Vagina (tissue), 2 donors: Measurements from ENCODE around the gene AP4S1. TPM values are rescaled to one million over a fixed set of nuclear protein-coding genes. Genes with fewer than 3 reads are reported as not detected.
A peak's percentile ranks its signal among the peaks of the same experiment; 100 is the strongest.
"Not testable (repeated sequence)": the region's sequence is repeated elsewhere in the genome, so short reads cannot be mapped to it uniquely, and the experiment has no call there.

Source experiments
- DNase-seq, 2 donors: peaks; one replicate each; pipeline ENCODE4 v3.0.0-alpha.2; 2017; ENCODE audit errors: extremely low spot score in 2 of 2
- H3K27ac ChIP-seq: fragments of 200-600 bp; sonication (generic); one replicate; pipeline ENCODE4 v1.5.1; 2019
- H3K27me3 ChIP-seq: fragments of 200-600 bp; sonication (generic); one replicate; pipeline ENCODE4 v1.5.1; 2019
- H3K36me3 ChIP-seq, 2 donors: fragments of 200-600 bp; sonication (generic); one replicate each; pipeline ENCODE4 v1.5.1; 2017 to 2019
- H3K4me1 ChIP-seq: fragments of 200-600 bp; sonication (generic); one replicate; pipeline ENCODE4 v1.5.1; 2019
- H3K4me3 ChIP-seq, 2 donors: fragments of 200-600 bp; sonication (generic); 1 replicate in 1 of 2; 2 replicates in 1 of 2; pipeline ENCODE4 v1.5.1; 2016 to 2019
- H3K9me3 ChIP-seq: fragments of 200-600 bp; sonication (generic); one replicate; pipeline ENCODE4 v1.5.1; 2019
- POLR2A ChIP-seq, 2 donors: fragments of 450-650 bp; IDR thresholded peaks; one replicate each; pipeline ENCODE4 v1.6.1; 2017; ENCODE audit warnings: antibody characterized with exemption in 2 of 2, mild to moderate bottlenecking in 2 of 2, moderate library complexity in 2 of 2
- POLR2AphosphoS5 ChIP-seq, 2 donors: sonication (generic); formaldehyde crosslinking; IDR thresholded peaks; one replicate each; pipeline ENCODE4 v1.9.0; 2017; ENCODE audit warnings: antibody characterized with exemption in 2 of 2, mild to moderate bottlenecking in 2 of 2, low read depth in 1 of 2; ENCODE audit not compliant: insufficient read depth in 1 of 2
- intact Hi-C: fragments of 100-400 bp; cut with DNase I; formaldehyde crosslinking; loops from one replicate; pipeline ENCODE4 v1.15.1; 2023
- total RNA-seq: library from RNA; depleted of rRNA; stranded (reverse); fragments of >200 nt; gene quantifications from one replicate; pipeline ENCODE4 v1.2.3, GENCODE V29; 2016
- TF ChIP-seq, protein P1 (sequence below), 3 experiments: fragments of 450-650 bp in 2 of 3; fragments of 200-600 bp in 1 of 3; sonication (generic) in 1 of 3; IDR thresholded peaks; one replicate each; pipeline ENCODE4 v1.5.1; 2017 to 2019; ENCODE audit warnings: antibody characterized with exemption in 3 of 3, mild to moderate bottlenecking in 2 of 3, moderate library complexity in 2 of 3

The AP4S1 gene
- total RNA-seq, 1 donor from 2014 or later: 3.4 TPM

- TF ChIP-seq POLR2AphosphoS5 (IDR thresholded peaks at IDR 0.05; ENCODE audit: insufficient read depth in 1 of 2, low read depth in 1 of 2): peak; percentile 18 to 86
- TF ChIP-seq POLR2A (IDR thresholded peaks at IDR 0.05): no peak
- DNase-seq: peak in 1 of 2 donors; percentile 97
- Histone ChIP-seq H3K9me3 (no peaks in the 10 kb centered on the region), H3K27ac (peak overlapping the region; percentile 79), H3K27me3 (no peaks in the 10 kb centered on the region), H3K36me3 (no peaks in the 10 kb centered on the region), H3K4me1 (peaks cover 27% of the 10 kb centered on the region), H3K4me3 (no peak overlapping the region)
- intact Hi-C loops: no loop called here
These were observed 65.7 kb downstream of the AP4S1 start for GRCh38 chr14:31090883-31091764.

DNA sequence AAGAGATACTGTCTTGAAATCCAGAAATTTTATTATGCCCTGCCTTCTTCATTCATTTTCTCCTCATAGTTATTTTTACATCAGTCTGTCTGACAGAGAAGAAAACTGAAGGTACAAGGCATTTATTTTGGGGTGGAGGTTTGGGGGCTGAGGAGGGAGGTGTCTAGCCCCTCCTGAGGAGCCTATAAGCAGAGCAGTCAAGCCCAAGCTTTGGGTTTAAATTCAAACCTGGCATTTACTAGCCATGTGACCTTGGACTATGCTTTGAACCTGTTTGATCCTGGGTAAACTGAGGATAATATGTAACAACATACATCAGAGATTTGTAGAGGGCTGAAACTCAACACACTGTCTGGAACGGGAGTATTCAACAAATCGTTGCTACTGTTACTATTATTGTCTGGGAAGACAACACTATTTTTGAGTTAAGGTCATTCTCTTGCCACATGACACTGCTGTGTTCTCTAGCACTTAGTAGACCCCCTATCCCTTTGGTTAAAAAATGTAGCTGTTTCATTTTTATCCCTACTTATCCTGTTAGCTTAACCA, 66.8 kb downstream of the AP4S1 start:
- TF ChIP-seq POLR2A (IDR thresholded peaks at IDR 0.05) (no peak), POLR2AphosphoS5 (IDR thresholded peaks at IDR 0.05; ENCODE audit: insufficient read depth in 1 of 2, low read depth in 1 of 2) (no peak)
- TF ChIP-seq, protein P1, sequence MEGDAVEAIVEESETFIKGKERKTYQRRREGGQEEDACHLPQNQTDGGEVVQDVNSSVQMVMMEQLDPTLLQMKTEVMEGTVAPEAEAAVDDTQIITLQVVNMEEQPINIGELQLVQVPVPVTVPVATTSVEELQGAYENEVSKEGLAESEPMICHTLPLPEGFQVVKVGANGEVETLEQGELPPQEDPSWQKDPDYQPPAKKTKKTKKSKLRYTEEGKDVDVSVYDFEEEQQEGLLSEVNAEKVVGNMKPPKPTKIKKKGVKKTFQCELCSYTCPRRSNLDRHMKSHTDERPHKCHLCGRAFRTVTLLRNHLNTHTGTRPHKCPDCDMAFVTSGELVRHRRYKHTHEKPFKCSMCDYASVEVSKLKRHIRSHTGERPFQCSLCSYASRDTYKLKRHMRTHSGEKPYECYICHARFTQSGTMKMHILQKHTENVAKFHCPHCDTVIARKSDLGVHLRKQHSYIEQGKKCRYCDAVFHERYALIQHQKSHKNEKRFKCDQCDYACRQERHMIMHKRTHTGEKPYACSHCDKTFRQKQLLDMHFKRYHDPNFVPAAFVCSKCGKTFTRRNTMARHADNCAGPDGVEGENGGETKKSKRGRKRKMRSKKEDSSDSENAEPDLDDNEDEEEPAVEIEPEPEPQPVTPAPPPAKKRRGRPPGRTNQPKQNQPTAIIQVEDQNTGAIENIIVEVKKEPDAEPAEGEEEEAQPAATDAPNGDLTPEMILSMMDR (IDR thresholded peaks at IDR 0.05): no peak
- no peaks in the 10 kb centered on the region for H3K27me3 ChIP-seq
- intact Hi-C loops: no loop called here
- DNase-seq: no peak
- peaks cover 27% of the 10 kb centered on the region for H3K4me1 ChIP-seq
- H3K9me3 ChIP-seq: no peaks in the 10 kb centered on the region
- no peak overlapping the region for H3K4me3 ChIP-seq
- H3K36me3 ChIP-seq: no peaks in the 10 kb centered on the region
- H3K27ac ChIP-seq: peak overlapping the region; percentile 79

GRCh38 chr14:31093884-31094839, 68.7 kb downstream of the AP4S1 start:
- DNase-seq, H3K9me3 ChIP-seq, intact Hi-C loops, H3K27ac ChIP-seq, H3K4me3 ChIP-seq, H3K27me3 ChIP-seq: not testable (repeated sequence)
- H3K36me3 ChIP-seq: peaks cover 0 to 18% of the 10 kb centered on the region in 2 donors
- peaks cover 27% of the 10 kb centered on the region for H3K4me1 ChIP-seq

- intact Hi-C loops: not testable (repeated sequence)
These were observed 70.4 kb downstream of the AP4S1 start for GRCh38 chr14:31095817-31096216.

DNA sequence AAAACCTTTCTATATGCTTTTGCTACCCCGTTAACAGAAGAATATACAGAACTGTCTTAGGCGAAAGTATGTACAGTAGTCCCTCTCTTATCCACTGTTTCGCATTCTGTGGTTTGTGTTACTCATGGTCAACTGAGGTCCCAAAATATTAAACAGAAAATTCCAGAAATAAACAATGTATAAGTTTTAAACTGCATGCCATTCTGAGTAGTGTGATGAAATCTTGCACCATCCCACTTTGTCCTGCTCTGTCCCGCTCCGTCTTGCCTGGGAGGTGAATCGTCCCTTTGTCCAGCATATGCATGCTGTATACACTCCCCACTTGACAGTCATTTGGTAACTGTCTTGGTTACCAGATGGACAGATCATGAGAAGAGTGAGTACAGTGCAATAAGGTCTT, 70.8 kb downstream of the AP4S1 start:
- no peaks in the 10 kb centered on the region for H3K27me3 ChIP-seq
- TF ChIP-seq, protein P1 (IDR thresholded peaks at IDR 0.05): no peak
- TF ChIP-seq POLR2A (IDR thresholded peaks at IDR 0.05): no peak
- no peak for TF ChIP-seq POLR2AphosphoS5 (IDR thresholded peaks at IDR 0.05; ENCODE audit: insufficient read depth in 1 of 2, low read depth in 1 of 2)
- H3K4me3 ChIP-seq: no peak overlapping the region
- no peak for DNase-seq
- peaks cover 9% of the 10 kb centered on the region for H3K4me1 ChIP-seq
- peaks cover 4 to 37% of the 10 kb centered on the region in 2 donors for H3K36me3 ChIP-seq
- intact Hi-C loops: no loop called here
- H3K9me3 ChIP-seq: no peaks in the 10 kb centered on the region
- H3K27ac ChIP-seq: no peak overlapping the region

More at GRCh38 chr14:31095817-31096216, 70.4 kb downstream of the AP4S1 start:
- H3K4me3 ChIP-seq, H3K9me3 ChIP-seq, DNase-seq, H3K27me3 ChIP-seq, H3K27ac ChIP-seq: not testable (repeated sequence)
- H3K36me3 ChIP-seq: peaks cover 2 to 34% of the 10 kb centered on the region in 2 donors
- H3K4me1 ChIP-seq: peaks cover 13% of the 10 kb centered on the region

DNA sequence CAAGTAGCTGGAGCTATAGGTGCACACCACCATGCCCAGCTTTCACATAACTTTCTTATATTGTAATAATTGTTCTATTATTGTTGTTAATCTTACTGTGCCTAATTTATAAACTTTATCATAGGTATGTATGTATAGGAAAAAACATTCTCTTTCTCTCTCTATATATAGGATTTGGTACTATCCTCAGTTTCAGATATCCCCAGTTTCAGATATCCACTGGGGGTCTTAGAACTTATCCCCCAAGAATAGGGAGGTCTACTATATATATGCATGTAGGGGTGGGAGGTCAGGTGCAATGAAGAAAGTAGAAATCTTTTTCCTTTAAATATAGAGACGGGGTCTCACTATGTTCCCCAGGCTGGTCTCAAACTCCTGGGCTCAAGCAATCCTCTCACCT, 71.6 kb downstream of the AP4S1 start:
- H3K27ac ChIP-seq: no peak overlapping the region
- DNase-seq: no peak
- no peak overlapping the region for H3K4me3 ChIP-seq
- TF ChIP-seq, protein P1 (IDR thresholded peaks at IDR 0.05): no peak
- no peak for TF ChIP-seq POLR2AphosphoS5 (IDR thresholded peaks at IDR 0.05; ENCODE audit: insufficient read depth in 1 of 2, low read depth in 1 of 2)
- TF ChIP-seq POLR2A (IDR thresholded peaks at IDR 0.05): no peak
- peaks cover under 1% of the 10 kb centered on the region for H3K4me1 ChIP-seq
- H3K27me3 ChIP-seq: no peaks in the 10 kb centered on the region
- peaks cover 4 to 37% of the 10 kb centered on the region in 2 donors for H3K36me3 ChIP-seq
- intact Hi-C loops: no loop called here
- no peaks in the 10 kb centered on the region for H3K9me3 ChIP-seq
